ENCODE measurements around the gene ARPC2.
A peak's percentile ranks its signal among the peaks of the same experiment; 100 is the strongest.
"Not testable (repeated sequence)": the region's sequence is repeated elsewhere in the genome, so short reads cannot be mapped to it uniquely, and the experiment has no call there.

ARPC2 gene

GRCh38 chr2:218216674-218217359 lies at the start of gene ARPC2:
Gene ARPC2, plus strand, starts transcription at chr2:218217189. Its CDS starts 282 bp downstream, at chr2:218217471.
- DNase-seq (ENCODE audit: low read depth), result peak; percentile 93

GRCh38 chr2:218168016-218168415 lies 49.0 kb upstream of the ARPC2 start:
- DNase-seq (ENCODE audit: low read depth), result no peak

- DNase-seq (ENCODE audit: low read depth), result peak; percentile 60
Observed at GRCh38 chr2:218168635-218169462, 48.1 kb upstream of the ARPC2 start.

- DNase-seq (ENCODE audit: low read depth), result no peak
Observed at GRCh38 chr2:218169757-218170546, 47.0 kb upstream of the ARPC2 start.

- not testable (repeated sequence) for DNase-seq (ENCODE audit: low read depth)
Observed at GRCh38 chr2:218171744-218172143, 45.2 kb upstream of the ARPC2 start.

GRCh38 chr2:218172845-218173244 lies 44.1 kb upstream of the ARPC2 start:
- no peak for DNase-seq (ENCODE audit: low read depth)

- no peak for DNase-seq (ENCODE audit: low read depth)
Observed at GRCh38 chr2:218179782-218180181, 37.2 kb upstream of the ARPC2 start.

- no peak for DNase-seq (ENCODE audit: low read depth)
Observed at GRCh38 chr2:218180467-218181114, 36.4 kb upstream of the ARPC2 start.

- DNase-seq (ENCODE audit: low read depth), result no peak
Observed at GRCh38 chr2:218184331-218184730, 32.7 kb upstream of the ARPC2 start.

GRCh38 chr2:218186355-218186766 lies 30.6 kb upstream of the ARPC2 start:
- peak; percentile 54 for DNase-seq (ENCODE audit: low read depth)

- no peak for DNase-seq (ENCODE audit: low read depth)
Observed at GRCh38 chr2:218186876-218187275, 30.1 kb upstream of the ARPC2 start.

- no peak for DNase-seq (ENCODE audit: low read depth)
Observed at GRCh38 chr2:218187296-218188015, 29.5 kb upstream of the ARPC2 start.

- no peak for DNase-seq (ENCODE audit: low read depth)
Observed at GRCh38 chr2:218188528-218188927, 28.5 kb upstream of the ARPC2 start.

- no peak for DNase-seq (ENCODE audit: low read depth)
Observed at GRCh38 chr2:218192902-218193430, 24.0 kb upstream of the ARPC2 start.

GRCh38 chr2:218193701-218194100 lies 23.3 kb upstream of the ARPC2 start:
- DNase-seq (ENCODE audit: low read depth), result no peak

- DNase-seq (ENCODE audit: low read depth), result no peak
Observed at GRCh38 chr2:218194880-218195279, 22.1 kb upstream of the ARPC2 start.

- DNase-seq (ENCODE audit: low read depth), result no peak
Observed at GRCh38 chr2:218196974-218197373, 20.0 kb upstream of the ARPC2 start.

GRCh38 chr2:218202266-218202665 lies 14.7 kb upstream of the ARPC2 start:
- DNase-seq (ENCODE audit: low read depth), result no peak

GRCh38 chr2:218209078-218209477 lies 7.9 kb upstream of the ARPC2 start:
- no peak for DNase-seq (ENCODE audit: low read depth)

GRCh38 chr2:218214116-218214515 lies 2.9 kb upstream of the ARPC2 start:
- DNase-seq (ENCODE audit: low read depth), result no peak

GRCh38 chr2:218216336-218216673 lies 684 bp upstream of the ARPC2 start:
- no peak for DNase-seq (ENCODE audit: low read depth)

All from activated gamma-delta T cell treated with anti-CD3 and anti-CD28 coated beads, Interleukin-2, amount 50 U/mL, for 16 hours (primary cell).